HG02588 (cell line): ENCODE results near the gene GAS2L1.

Source experiments
- ATAC-seq: cut with Tn5 transposase; IDR thresholded peaks from one replicate; pipeline ENCODE4 v1.9.1; 2021; ENCODE audit warnings: mild to moderate bottlenecking, moderate library complexity; ENCODE audit not compliant: unreplicated experiment

GAS2L1 gene

DNA sequence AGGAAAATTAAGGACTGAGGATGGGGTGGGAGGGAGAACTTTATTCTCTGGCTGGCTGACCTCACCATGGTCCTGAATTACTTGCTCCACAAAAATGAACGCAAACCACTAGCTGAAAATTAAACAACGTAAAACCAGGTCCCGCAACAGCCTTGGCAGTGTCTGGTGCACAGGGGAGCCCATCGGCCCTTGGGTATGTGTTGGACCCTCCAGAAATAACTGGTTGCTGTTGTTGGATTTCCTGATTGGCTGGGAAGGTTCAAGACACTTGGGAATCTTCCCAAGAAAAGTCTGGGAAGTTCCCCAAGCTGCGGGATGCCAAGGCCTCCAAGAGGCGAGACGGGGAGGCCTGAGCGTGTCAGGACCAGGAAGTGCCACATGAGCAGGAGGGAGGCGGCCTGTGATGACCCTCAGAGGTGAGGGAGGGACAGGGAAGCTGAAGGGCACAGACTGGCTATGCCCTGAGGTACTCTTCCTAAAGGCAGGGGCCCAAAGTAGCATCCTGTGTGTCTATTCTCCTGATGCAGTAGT lies 19.4 kb downstream of the GAS2L1 start:
- ATAC-seq: no peak

DNA sequence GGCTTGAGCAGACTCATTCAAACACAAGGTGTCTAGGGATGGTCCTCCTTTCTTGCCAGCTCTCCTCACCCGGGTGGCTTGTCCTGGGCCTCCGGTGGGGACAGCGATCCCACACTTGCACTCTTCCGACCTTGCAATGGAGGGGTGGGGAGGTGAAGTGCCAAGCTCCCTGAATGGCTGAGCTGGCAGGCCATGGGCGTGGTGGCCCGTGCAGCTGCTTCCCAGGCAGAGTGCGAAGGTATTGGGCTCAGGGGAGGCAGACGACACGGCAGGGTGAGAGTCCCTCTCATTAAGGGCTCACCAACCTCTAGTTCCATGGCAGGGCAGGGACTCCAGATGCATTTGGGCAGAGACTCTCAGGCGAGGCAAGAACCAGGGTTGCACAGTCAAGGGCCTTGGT lies 20.0 kb downstream of the GAS2L1 start:
- no peak for ATAC-seq

DNA sequence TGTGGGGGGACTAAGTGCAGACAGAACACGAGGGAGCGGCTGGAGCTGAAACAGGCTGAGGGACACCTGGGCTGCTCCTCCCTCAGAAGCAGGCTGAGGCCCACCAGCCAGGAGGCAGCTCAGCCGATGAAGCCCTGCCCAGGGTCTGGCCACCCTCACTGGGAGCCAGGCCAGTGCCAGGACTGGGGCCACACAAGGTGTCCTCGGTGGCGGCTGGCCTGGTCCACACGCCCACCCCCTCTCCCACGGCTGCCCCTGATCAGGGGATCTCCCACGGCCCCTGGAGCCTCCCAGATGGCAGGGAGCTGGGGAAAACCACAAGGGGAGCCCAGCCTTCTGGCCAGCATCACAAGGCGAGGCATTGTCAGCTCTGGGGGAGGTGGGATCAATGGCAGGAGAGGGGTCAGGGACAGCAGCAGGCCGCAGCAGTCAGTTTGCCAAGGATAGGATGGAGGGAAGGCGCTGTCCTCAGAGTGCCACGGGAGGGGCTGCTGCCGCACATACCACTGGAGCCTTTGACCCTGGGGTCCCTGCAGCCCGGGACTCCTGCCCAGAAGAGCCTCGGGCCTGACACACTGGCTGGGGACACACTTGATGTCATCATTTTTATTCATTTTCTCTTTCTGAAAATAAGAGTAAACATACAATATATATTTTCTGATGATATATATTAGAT lies 20.8 kb downstream of the GAS2L1 start:
- no peak for ATAC-seq

DNA sequence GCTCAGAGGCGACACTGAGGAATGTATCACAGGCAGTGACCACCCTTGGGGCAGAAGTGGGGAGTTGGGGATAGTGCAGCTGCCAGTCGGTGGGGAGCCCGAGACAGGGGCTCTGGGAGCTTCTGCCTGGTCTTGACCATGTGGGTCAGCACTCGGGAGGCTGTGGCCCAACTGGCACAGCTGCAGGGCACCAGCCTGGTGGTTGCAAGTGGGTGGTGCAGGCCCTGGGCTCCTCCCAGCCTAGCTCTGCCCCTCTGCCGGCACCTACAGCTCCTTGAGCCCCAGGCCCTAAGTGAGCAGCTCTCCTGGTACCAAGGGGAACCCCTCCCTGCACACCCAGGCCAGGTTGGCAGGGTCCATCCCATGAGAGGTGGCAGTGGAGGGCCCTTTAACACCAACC lies 21.6 kb downstream of the GAS2L1 start:
- ATAC-seq: no peak

DNA sequence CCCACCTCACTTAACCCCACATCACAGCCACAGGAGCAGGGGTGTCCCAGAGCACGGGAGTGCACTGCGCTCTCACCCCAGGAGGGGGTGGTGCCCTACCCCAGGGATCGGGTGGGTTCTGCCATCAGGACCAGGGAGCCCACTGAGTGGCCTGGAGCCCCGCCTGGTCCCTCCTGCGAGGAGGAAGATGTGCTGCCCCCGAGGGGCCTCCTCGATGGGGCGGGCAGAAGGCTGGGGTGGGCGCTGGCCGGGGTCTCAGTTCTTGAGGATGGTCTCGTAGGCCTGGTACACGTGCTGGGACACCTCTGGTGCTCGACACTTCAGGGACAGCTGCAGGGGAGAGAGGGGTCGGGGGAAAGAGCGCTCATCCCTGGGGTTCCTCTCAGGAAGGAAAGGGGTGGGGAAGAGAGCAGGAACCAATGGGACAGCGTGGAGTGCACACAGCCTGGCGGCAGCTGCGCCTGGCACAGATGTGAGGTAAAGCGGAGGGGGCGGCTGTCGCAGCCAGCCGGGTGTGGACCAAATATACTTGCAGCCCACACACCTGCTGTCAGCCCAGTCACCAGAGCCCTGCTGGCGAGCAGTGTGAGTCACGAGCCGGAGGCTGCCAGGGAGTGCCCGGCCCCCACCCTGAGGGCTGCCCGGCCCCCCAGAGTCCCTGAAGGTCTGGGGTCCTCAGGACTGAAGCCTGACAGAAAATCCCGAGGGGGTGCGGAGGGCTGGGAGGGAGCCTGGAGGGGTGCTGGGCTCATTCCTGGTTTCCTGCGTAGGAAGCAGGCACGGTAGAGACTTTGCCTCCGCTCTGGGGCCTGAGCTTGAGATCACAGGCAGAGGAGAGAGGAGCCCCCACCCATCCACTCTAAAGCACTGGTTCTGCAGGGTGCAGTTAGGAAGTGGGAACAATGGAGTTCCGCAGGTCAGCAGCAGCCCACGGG lies 22.4 kb downstream of the GAS2L1 start:
- no peak for ATAC-seq

DNA sequence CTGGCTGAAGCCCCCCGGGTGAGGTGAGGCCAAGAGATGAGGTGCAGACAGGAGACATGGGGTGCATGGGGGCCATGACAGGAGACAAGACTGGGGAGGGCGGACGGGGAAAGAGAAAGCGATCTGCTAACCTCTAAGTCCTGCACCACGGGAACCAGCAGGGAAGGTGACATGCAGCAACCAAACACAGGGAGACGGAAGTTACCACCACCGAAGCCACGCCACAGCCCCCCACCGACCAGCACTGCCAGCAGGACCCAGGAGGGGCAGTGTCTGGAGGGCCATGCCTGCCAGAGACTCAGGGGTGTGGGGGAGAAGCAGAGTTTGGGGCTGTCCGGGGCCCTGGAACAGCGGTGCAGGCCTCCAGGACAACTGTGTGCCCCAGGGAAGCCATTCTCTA lies 23.1 kb downstream of the GAS2L1 start:
- no peak for ATAC-seq

DNA sequence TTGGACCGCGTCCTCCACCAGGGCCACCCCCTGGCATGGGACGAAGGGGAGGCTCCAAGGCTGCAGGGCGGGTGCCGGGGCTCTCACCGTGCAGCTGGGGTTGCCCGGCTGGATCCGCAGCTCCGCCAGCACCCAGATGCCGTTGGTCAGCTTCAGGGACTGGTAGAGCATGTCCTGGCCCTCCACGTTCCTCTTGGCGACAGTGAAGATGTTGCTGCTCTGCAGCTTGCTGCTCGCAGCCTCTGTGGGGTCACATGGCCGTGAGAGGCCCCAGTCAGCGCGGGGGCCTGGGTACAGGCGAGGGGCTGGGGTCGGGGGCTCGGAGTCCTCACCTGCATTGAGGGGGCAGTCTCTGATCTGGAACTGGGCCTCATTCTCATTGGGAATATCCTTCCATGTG lies 23.8 kb downstream of the GAS2L1 start:
- ATAC-seq: no peak

DNA sequence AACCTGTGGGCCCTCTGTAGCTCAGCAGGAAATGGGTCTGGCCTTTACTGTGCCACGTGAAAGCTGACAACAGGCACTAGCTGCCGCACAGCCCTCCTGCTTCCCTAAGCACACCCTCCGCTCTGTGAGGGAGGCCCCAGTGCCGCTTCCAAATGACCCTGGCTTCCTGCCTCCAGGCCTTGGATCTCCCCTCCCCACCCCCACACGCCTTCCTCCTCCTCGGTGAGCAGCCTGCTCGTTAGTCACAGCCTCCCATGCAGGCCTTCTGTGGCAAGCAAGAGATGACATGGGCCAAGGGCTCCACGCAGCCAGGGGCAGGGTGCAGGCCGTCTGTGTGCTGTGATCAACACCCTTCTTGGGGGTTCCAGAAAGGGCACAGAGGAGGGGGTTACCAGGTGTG lies 24.3 kb downstream of the GAS2L1 start:
- no peak for ATAC-seq

DNA sequence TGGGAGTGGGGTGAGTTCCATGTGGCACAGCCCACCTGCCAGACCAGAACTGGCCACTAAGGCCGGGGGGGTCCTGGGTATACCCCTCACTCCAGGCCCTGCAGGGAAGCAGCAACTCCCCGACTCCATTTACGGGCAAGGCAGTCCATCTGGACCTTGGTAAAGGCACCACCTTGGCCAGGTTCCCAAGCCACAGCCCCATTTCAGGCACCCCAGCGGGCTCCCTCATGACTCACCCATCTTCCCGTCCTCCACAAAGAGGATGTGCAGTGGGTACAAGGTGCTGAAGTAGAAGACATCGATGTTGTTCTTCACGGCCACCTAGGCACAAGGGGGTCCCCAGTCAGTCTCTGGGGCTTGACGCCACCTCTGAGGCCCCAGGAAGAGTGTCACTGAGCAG lies 24.8 kb downstream of the GAS2L1 start:
- no peak for ATAC-seq

DNA sequence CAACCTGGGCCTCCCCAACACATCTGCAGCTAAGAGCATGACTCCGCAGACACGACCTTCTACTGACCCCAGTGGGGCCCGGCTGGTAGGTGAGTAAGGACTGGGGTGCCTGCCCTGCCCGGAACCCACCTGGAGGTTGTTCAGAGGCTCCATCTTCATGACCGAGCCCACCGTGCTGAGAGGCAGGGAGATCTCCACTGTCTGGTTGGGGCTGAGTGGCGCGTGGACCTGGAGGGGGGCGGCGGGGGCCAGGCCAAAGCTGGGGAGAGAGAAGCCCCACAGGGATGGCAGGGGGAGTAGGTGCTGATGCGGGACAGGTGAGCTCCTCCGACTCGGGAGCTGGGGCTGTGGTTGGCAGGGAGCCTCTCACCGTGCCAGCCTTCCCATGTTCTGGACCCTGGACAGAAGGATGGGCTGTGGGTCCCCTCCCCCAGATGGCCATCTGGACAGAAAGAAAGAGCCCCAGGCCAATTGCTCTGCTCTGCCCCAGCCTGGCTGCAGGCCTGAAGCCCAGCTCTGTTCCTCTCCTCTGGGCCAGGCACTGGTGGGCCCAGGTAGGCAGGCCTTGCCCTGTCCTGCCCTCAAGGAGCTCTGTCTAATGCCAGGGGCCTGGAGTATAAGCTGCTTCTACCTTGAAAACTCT lies 25.3 kb downstream of the GAS2L1 start:
- no peak for ATAC-seq

DNA sequence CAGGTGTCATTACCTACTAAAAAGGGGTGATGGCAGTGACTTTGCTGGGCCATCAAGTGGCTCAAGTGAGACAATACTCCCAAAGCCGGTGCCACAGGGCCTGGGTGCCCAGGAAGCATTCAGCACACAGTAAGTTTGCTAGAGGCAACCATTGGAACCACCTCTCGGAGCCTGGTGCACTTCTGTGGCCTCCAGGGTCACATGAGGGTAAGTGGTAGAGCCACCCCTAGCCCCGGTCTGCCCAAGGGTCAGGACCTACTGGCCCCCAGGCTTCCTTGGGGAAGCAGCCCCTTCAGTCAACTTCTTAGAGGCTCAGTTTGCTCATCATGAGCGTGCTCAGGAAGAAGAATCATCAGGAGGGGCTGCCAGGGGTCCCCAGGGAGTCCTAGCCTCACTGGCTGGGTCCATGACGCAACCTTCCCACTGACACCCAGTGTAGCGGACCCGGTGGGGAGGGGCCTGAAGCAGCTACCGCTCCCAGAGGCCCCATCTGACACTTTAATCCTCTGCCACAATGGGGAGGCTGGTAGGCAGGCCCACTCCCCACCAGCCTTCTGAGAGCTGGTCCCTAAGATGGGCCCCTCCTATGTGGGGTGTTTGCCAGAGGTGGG lies 26.5 kb downstream of the GAS2L1 start:
- no peak for ATAC-seq

DNA sequence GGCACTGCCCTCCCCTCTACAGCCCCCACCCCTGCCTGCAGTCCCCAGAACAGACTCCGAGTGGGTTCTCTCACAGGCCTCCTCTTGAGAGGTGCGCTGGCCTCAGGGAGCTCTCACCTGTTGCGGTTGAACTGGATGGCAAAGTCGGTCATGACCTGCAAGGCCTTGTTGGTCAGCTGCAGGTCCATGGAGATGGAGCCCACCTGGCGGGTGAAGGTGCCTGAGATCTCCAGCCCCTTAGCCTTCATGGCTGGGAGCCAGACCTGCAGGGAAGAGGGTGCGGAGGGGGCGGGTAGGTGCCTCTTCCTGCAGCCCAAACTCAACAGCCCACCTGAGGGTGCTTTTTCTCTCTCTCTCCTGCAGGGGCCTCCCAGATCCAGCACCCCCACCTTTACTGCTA lies 27.7 kb downstream of the GAS2L1 start:
- no peak for ATAC-seq

DNA sequence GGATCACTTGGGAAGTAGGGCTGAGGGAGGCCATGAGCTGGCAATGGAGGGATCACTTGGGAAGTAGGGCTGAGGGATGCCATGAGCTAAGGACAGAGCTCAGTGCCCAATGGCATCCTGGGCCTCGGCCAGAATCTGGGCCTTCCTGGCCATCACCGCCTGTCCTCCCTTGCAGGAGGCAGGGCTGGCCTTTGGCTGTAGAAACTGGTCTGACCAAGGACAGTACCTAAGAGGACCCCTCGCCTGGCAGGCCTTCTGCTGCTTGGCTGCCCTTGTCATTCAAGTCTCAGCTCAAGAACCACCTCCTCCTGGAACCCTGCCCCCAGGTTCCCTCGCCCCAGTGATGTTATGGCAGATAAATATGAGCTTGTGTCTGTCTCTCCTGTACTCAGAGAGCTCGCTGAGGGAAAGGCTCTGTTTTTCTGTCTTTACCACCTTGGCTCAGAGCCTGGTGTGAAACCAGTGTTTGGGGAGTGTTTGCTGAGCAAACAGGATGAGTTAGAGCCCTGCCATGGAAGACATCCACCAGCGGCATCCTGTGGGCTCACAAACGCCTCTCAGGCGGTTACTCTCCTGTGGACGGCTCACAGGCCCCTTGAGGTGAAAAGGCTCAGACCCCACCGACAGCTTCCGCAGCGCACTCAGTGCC lies 28.4 kb downstream of the GAS2L1 start:
- no peak for ATAC-seq

DNA sequence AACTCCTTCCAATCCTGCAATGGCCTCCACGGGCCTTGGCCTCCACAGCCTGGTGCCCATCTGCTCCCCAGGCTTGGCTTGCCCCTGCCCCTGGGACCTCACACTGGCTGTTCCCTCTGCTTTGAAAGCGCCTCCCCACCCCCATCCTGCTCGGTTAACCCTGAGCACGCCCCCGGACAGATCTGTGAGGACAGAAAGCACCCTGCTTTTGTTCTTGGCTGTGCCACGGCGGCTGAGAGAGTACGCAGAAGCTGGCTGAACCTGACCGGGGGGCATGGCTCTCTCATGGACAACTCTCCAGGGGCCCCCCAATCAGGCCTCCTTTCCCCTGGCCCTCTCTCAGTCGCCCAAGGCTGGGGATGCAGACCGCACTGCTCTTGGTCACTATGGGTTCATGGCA lies 29.2 kb downstream of the GAS2L1 start:
- no peak for ATAC-seq

DNA sequence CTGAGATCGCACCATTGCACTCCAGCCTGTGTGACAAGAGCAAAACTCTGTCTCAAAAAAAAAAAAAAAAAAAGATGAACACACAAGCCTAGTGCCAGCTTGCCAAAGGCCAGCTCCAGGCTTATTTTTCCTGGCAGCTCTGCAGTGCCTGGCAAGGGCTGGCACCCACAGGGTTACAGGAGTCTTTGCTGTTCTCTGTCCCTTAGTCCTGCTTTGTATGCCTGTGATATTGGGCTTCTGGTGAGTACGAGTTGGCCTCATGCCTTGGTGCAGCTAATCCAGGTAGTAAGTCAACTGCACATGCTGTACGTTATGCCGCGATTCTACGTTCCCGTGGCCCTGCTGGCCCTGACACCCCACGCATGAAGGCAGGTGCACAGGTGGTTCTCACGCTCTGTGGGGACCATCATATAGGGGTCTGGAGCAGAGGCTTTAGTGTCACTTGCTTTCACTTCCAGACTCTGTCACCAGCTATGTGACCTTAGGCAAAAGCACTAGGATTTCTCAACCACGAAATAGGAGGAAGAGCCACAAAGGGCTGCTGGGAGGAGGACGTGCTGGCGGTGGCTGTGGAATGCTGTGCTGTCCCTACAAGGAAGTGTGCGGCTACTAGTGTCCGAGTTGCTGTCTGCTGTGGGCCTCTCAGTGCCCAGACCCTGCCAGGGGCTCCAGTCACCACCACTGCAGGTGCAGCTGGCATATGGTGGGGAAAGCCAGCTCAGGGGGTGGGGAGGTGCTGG lies 30.5 kb downstream of the GAS2L1 start:
- no peak for ATAC-seq

DNA sequence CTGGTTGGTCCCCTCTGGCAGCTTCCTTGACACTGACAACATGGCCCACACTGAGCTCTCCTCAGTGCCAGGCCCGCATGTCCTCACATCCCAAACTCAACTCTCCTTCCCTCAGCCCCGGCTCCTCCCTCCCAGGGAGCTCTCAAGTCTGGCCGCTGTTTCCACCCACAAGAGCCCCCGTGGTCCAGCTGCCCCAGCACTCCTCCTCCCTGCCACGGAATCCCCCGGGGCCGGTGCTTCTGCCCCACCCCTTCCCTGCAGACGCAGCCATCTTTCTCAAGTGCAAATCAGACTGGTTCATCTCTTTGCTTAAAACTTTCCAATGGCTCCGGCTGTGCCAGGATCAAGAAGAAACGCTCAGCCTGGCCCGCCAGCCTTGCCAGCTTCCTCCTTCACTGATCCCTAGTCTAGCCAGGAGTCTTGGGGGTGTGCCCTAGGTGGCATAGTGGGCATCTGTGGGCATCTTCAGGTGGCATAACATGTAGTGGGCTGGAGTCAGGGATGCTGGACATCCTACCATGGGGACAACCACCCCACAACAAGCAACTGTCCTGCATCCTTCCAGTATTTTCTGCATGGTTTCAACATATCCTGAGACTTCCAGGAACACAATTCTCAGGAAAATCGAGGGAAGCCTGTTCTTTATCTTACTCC lies 31.3 kb downstream of the GAS2L1 start:
- ATAC-seq: no peak

DNA sequence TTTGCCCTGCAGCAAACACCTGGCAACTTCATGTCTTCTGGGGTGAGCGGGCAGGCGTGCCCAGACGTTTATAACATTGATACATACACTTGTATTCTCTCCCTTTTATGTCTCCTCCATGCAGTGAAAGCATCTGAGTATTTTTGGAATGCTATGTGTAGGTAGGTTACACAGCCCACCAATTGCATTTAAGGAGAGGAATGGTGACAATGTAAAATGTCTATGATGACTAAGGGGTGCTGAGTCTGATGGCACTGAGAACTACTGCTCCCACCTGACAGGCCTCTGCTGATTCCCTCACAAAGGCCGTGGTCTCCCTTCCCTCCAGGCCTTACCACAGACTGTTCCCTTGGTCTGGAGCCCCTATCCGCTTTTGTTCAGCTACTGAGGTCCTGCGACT lies 31.9 kb downstream of the GAS2L1 start:
- ATAC-seq: no peak

DNA sequence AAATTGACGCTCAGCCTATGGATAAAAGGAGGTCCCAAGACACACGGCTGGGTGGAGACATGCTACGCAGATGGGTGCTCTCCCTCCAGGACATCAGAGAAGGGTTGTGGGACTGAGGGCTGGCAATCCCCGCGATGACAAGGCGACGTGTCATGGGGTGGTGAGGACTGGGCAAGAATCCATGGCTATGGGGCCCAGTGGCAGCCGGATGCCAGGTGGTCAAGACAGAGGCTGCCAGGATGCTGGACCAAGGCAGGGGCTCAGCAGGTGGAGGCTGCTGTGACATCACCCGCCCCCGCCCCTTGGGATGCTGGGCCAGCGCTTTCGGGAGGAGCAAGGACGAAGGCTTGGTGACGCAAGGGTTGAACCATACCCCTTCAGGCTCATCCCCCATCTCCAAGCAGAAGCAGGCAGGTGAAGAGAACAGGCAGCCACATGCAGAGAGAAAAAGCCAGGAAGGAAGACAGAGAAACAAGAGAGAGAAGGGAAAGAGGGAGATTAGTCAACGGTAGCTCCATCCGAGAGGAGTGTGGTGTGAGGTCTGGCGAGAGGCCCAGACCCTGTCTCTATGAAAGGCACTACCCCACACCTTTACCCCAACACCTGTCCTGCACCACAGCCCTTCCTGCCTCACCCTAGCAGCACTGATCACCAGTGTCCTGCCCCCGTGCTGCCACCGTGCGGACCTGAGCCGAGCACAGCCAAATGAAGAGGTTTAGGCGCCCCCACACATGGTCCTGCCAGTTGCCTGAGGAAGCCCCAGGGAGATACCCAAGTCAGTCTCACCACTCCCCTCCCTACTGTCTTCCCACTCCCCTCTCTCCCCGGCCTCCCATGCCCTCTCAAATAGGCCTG lies 33.2 kb downstream of the GAS2L1 start:
- no peak for ATAC-seq

DNA sequence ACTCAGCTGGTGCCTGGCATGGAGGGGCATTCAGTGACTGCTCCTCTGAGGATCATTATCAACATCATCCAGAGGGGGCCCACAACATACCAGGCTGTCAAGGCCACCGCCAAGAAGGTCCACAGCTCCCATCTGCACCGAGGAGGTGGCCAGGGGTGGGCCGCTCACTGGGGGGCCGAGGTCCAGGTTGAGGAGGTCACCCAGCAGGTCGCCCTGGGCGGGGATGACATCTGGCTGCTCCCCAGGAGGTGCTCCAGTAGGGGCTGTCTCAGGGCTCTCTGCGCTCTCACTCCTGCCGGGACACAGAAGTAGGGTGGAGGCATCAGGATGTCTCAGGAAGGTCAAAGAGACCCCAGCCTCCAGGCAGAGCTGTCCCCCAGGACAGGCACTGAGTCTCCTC lies 34.1 kb downstream of the GAS2L1 start:
- no peak for ATAC-seq
